DLD1 (cell line): Measurements from ENCODE around the gene LCN6.

ENCODE experiments used
- in situ Hi-C: cut with HindIII; loops from 2 replicates; pipeline ENCODE4 v1.10.0; 2017; ENCODE audit warnings: low sequenced_read_pairs

LCN6 gene

GRCh38 chr9:136726631-136727191 is 21.6 kb downstream of the LCN6 start:
- in situ Hi-C loops: no loop called here

- in situ Hi-C loops: no loop called here
Observed at GRCh38 chr9:136726118-136726517, 22.2 kb downstream of the LCN6 start.

GRCh38 chr9:136725612-136726011 is 22.7 kb downstream of the LCN6 start:
- in situ Hi-C loops: no loop called here

GRCh38 chr9:136724772-136725171 is 23.6 kb downstream of the LCN6 start:
- in situ Hi-C loops: no loop called here

- in situ Hi-C loops: no loop called here
Observed at GRCh38 chr9:136723989-136724388, 24.3 kb downstream of the LCN6 start.

GRCh38 chr9:136723362-136723976 is 24.9 kb downstream of the LCN6 start:
- in situ Hi-C loops: no loop called here

GRCh38 chr9:136722969-136723356 is 25.4 kb downstream of the LCN6 start:
- in situ Hi-C loops: no loop called here

GRCh38 chr9:136722093-136722968 is 26.0 kb downstream of the LCN6 start:
- in situ Hi-C loops: no loop called here

- in situ Hi-C loops: no loop called here
Observed at GRCh38 chr9:136721339-136722092, 26.8 kb downstream of the LCN6 start.

GRCh38 chr9:136720898-136721338 is 27.4 kb downstream of the LCN6 start:
- in situ Hi-C loops: no loop called here

- in situ Hi-C loops: no loop called here
Observed at GRCh38 chr9:136720251-136720897, 28.0 kb downstream of the LCN6 start.

GRCh38 chr9:136719195-136719880 is 29.0 kb downstream of the LCN6 start:
- in situ Hi-C loops: no loop called here

GRCh38 chr9:136718345-136719194 is 29.8 kb downstream of the LCN6 start:
- in situ Hi-C loops: no loop called here

GRCh38 chr9:136717399-136717798 is 30.9 kb downstream of the LCN6 start:
- in situ Hi-C loops: no loop called here

GRCh38 chr9:136714893-136715274 is 33.4 kb downstream of the LCN6 start:
- in situ Hi-C loops: no loop called here

GRCh38 chr9:136714096-136714892 is 34.0 kb downstream of the LCN6 start:
- in situ Hi-C loops: no loop called here

GRCh38 chr9:136713550-136713949 is 34.8 kb downstream of the LCN6 start:
- in situ Hi-C loops: no loop called here

- in situ Hi-C loops: no loop called here
Observed at GRCh38 chr9:136712690-136713544, 35.4 kb downstream of the LCN6 start.
